Left kidney (tissue), 8 donors: ENCODE results near the gene TARS1. TPM values are rescaled to one million over a fixed set of nuclear protein-coding genes. Genes with fewer than 3 reads are reported as not detected.
A peak's percentile ranks its signal among the peaks of the same experiment; 100 is the strongest.

ENCODE experiments used
- DNase-seq: peaks from one replicate; pipeline ENCODE4 v3.0.0-alpha.2; 2013
- long read RNA-seq, 8 donors: transcript quantifications; one replicate each; lab custom pipeline, GENCODE V29; 2026
- polyA plus RNA-seq: library from polyadenylated mRNA; unstranded; fragments of 120-200 nt; gene quantifications from one replicate; pipeline ENCODE4 v1.2.1, GENCODE V29; 2013; ENCODE audit not compliant: insufficient read length

Gene TARS1
- 145 TPM for polyA plus RNA-seq
- long read RNA-seq, donor 1, full-length matches to known transcripts: 22 of 28 reads
- long read RNA-seq, donor 1, partial matches to known transcripts: 6 of 28 reads
- long read RNA-seq, donor 1, other reads (novel, unspliced or antisense): 0 of 28 reads
- long read RNA-seq, donor 2, full-length matches to known transcripts: 28 of 40 reads
- long read RNA-seq, donor 2, partial matches to known transcripts: 12 of 40 reads
- long read RNA-seq, donor 2, other reads (novel, unspliced or antisense): 0 of 40 reads
- long read RNA-seq, donor 3, full-length matches to known transcripts: 19 of 25 reads
- long read RNA-seq, donor 3, partial matches to known transcripts: 6 of 25 reads
- long read RNA-seq, donor 3, other reads (novel, unspliced or antisense): 0 of 25 reads
- long read RNA-seq, donor 4, full-length matches to known transcripts: 3 of 9 reads
- long read RNA-seq, donor 4, partial matches to known transcripts: 6 of 9 reads
- long read RNA-seq, donor 4, other reads (novel, unspliced or antisense): 0 of 9 reads
- long read RNA-seq, donor 5, full-length matches to known transcripts: 41 of 46 reads
- long read RNA-seq, donor 5, partial matches to known transcripts: 5 of 46 reads
- long read RNA-seq, donor 5, other reads (novel, unspliced or antisense): 0 of 46 reads
- long read RNA-seq, donor 6, full-length matches to known transcripts: 23 of 23 reads
- long read RNA-seq, donor 6, partial matches to known transcripts: 0 of 23 reads
- long read RNA-seq, donor 6, other reads (novel, unspliced or antisense): 0 of 23 reads
- long read RNA-seq, donor 7, full-length matches to known transcripts: 25 of 31 reads
- long read RNA-seq, donor 7, partial matches to known transcripts: 6 of 31 reads
- long read RNA-seq, donor 7, other reads (novel, unspliced or antisense): 0 of 31 reads
- long read RNA-seq, donor 8, full-length matches to known transcripts: 7 of 12 reads
- long read RNA-seq, donor 8, partial matches to known transcripts: 5 of 12 reads
- long read RNA-seq, donor 8, other reads (novel, unspliced or antisense): 0 of 12 reads

GRCh38 chr5:33440482-33441240, at the start of gene TARS1:
TSS of gene TARS1 (plus strand) at chr5:33440965. CDS start at chr5:33441087, 122 bp downstream.
- DNase-seq: peak; percentile 100

GRCh38 chr5:33398501-33398900, 42.3 kb upstream of the TARS1 start:
- DNase-seq: no peak

GRCh38 chr5:33400675-33401074, 40.1 kb upstream of the TARS1 start:
- DNase-seq: no peak

- no peak for DNase-seq
Measured at GRCh38 chr5:33401482-33402390, 39.0 kb upstream of the TARS1 start.

- no peak for DNase-seq
Measured at GRCh38 chr5:33403187-33403586, 37.6 kb upstream of the TARS1 start.

- DNase-seq: no peak
Measured at GRCh38 chr5:33408816-33409215, 31.9 kb upstream of the TARS1 start.

- no peak for DNase-seq
Measured at GRCh38 chr5:33409435-33410170, 31.2 kb upstream of the TARS1 start.

GRCh38 chr5:33410221-33410620, 30.5 kb upstream of the TARS1 start:
- no peak for DNase-seq

GRCh38 chr5:33411498-33411897, 29.3 kb upstream of the TARS1 start:
- DNase-seq: no peak

GRCh38 chr5:33415811-33416354, 24.9 kb upstream of the TARS1 start:
- peak; percentile 14 for DNase-seq

GRCh38 chr5:33417632-33418031, 23.1 kb upstream of the TARS1 start:
- DNase-seq: no peak

- DNase-seq: no peak
Measured at GRCh38 chr5:33420946-33421345, 19.8 kb upstream of the TARS1 start.

- no peak for DNase-seq
Measured at GRCh38 chr5:33422191-33422590, 18.6 kb upstream of the TARS1 start.

- peak; percentile 32 for DNase-seq
Measured at GRCh38 chr5:33423018-33423630, 17.6 kb upstream of the TARS1 start.

GRCh38 chr5:33425314-33425713, 15.5 kb upstream of the TARS1 start:
- DNase-seq: no peak

GRCh38 chr5:33430983-33431382, 9.8 kb upstream of the TARS1 start:
- DNase-seq: no peak

GRCh38 chr5:33432656-33433055, 8.1 kb upstream of the TARS1 start:
- DNase-seq: no peak

- no peak for DNase-seq
Measured at GRCh38 chr5:33433303-33434240, 7.2 kb upstream of the TARS1 start.
